HepG2 (cell line): ENCODE results near the gene ISG20L2. TPM values are rescaled to one million over a fixed set of nuclear protein-coding genes. Genes with fewer than 3 reads are reported as not detected.

Experiments
- MATR3 ChIP-seq: sonication (generic); formaldehyde crosslinking; IDR thresholded peaks from 2 replicates; pipeline ENCODE4 v1.4.0; 2020; ENCODE audit warnings: missing genetic modification reagents
- NFE2L2 ChIP-seq: fragments of 150-350 bp; IDR thresholded peaks from 2 replicates; pipeline ENCODE4 v1.6.1; 2014; ENCODE audit warnings: low read length
- PAF1 ChIP-seq: IDR thresholded peaks from 2 replicates; pipeline ENCODE4 v1.6.1; 2016; ENCODE audit warnings: missing genetic modification reagents, missing compliant biosample characterization
- POLR2A ChIP-seq, 2 experiments: IDR thresholded peaks; 2 replicates each; pipeline ENCODE4 v1.6.1; 2011; ENCODE audit warnings: low read depth in 2 of 2, low read length in 2 of 2, mild to moderate bottlenecking in 1 of 2, moderate library complexity in 1 of 2; ENCODE audit not compliant: insufficient read depth in 1 of 2
- RBAK ChIP-seq: sonication (generic); formaldehyde crosslinking; IDR thresholded peaks from 2 replicates; pipeline ENCODE4 v1.5.1; 2020; ENCODE audit warnings: mild to moderate bottlenecking, missing genetic modification reagents
- SP4 ChIP-seq: sonication (generic); formaldehyde crosslinking; IDR thresholded peaks from 2 replicates; pipeline ENCODE4 v1.8.1; 2023; ENCODE audit warnings: mild to moderate bottlenecking, missing genetic modification reagents
- SRSF4 ChIP-seq: fragments of 200-400 bp; formaldehyde crosslinking; IDR thresholded peaks from one replicate; pipeline ENCODE4 v1.6.1; 2018; ENCODE audit warnings: mild to moderate bottlenecking, low read depth, low read length, moderate library complexity; ENCODE audit not compliant: poor library complexity, severe bottlenecking
- STAG1 ChIP-seq: sonication (generic); formaldehyde crosslinking; IDR thresholded peaks from 2 replicates; pipeline ENCODE4 v1.4.0; 2020; ENCODE audit warnings: missing genetic modification reagents
- TARDBP ChIP-seq: sonication (generic); formaldehyde crosslinking; IDR thresholded peaks from 2 replicates; pipeline ENCODE4 v1.8.0; 2022; ENCODE audit warnings: mild to moderate bottlenecking, missing genetic modification reagents
- TGIF2 ChIP-seq: IDR thresholded peaks from 2 replicates; pipeline ENCODE4 v1.6.1; 2016; ENCODE audit warnings: control low read depth, missing compliant biosample characterization
- ZBTB8A ChIP-seq: sonication (generic); formaldehyde crosslinking; IDR thresholded peaks from 2 replicates; pipeline ENCODE4 v1.4.0; 2020; ENCODE audit warnings: mild to moderate bottlenecking, low read depth, missing genetic modification reagents, borderline replicate concordance
- ZFP62 ChIP-seq: sonication (generic); formaldehyde crosslinking; IDR thresholded peaks from 2 replicates; pipeline ENCODE4 v1.4.0; 2020; ENCODE audit warnings: missing genetic modification reagents
- ZNF20 ChIP-seq: sonication (generic); formaldehyde crosslinking; IDR thresholded peaks from 2 replicates; pipeline ENCODE4 v1.4.0; 2020; ENCODE audit warnings: mild to moderate bottlenecking, moderate library complexity, missing genetic modification reagents
- ZNF34 ChIP-seq: sonication (generic); formaldehyde crosslinking; IDR thresholded peaks from 2 replicates; pipeline ENCODE4 v1.4.0; 2020; ENCODE audit warnings: mild to moderate bottlenecking, missing genetic modification reagents, borderline replicate concordance
- ZNF501 ChIP-seq: sonication (generic); formaldehyde crosslinking; IDR thresholded peaks from 2 replicates; pipeline ENCODE4 v1.5.1; 2020; ENCODE audit warnings: mild to moderate bottlenecking, moderate library complexity, missing genetic modification reagents
- ZNF652 ChIP-seq: IDR thresholded peaks from 2 replicates; pipeline ENCODE4 v1.6.1; 2016; ENCODE audit warnings: low read depth, borderline replicate concordance
- ZNF713 ChIP-seq: sonication (generic); formaldehyde crosslinking; IDR thresholded peaks from 2 replicates; pipeline ENCODE4 v1.4.0; 2020; ENCODE audit warnings: mild to moderate bottlenecking, missing genetic modification reagents
- ZNF792 ChIP-seq: IDR thresholded peaks from 2 replicates; pipeline ENCODE4 v1.6.1; 2016
- ZNF816 ChIP-seq: sonication (generic); formaldehyde crosslinking; IDR thresholded peaks from 2 replicates; pipeline ENCODE4 v1.8.0; 2022; ENCODE audit warnings: missing genetic modification reagents, mild to moderate bottlenecking, borderline replicate concordance
- polyA plus RNA-seq, 8 experiments: library from polyadenylated mRNA; depleted of rRNA in 3 of 8; stranded (reverse) in 7 of 8; unstranded in 1 of 8; fragments of >200 nt; fragmentation: Illumina TruSeq in 4 of 8; extraction: Trizol in 4 of 8; gene quantifications; 2 replicates each; pipeline versions ENCODE4 v1.2.1 to v1.2.3, GENCODE V29; 2011 to 2016; ENCODE audit warnings: low read depth in 4 of 8, missing spikeins in 1 of 8, mixed read lengths in 1 of 8; ENCODE audit not compliant: insufficient read depth in 1 of 8
- total RNA-seq, 5 experiments: library from RNA; depleted of rRNA; stranded (reverse); fragments of >200 nt; fragmentation: Illumina TruSeq; extraction: Trizol; gene quantifications; 2 replicates each; pipeline ENCODE4 v1.2.3, GENCODE V29; 2016; ENCODE audit warnings: low read depth in 1 of 5
- TF ChIP-seq, protein P1 (sequence below): sonication (generic); formaldehyde crosslinking; IDR thresholded peaks from 2 replicates; pipeline ENCODE4 v1.5.0; 2020; ENCODE audit warnings: missing genetic modification reagents
- TF ChIP-seq, protein P2 (sequence below): IDR thresholded peaks from 2 replicates; pipeline ENCODE4 v1.6.1; 2016; ENCODE audit warnings: low read depth, borderline replicate concordance
- TF ChIP-seq, protein P3 (sequence below): sonication (generic); formaldehyde crosslinking; IDR thresholded peaks from 2 replicates; pipeline ENCODE4 v1.8.0; 2022; ENCODE audit warnings: mild to moderate bottlenecking, missing genetic modification reagents
- TF ChIP-seq, protein P4 (sequence below): sonication (generic); formaldehyde crosslinking; IDR thresholded peaks from 2 replicates; pipeline ENCODE4 v1.5.0; 2020; ENCODE audit warnings: missing genetic modification reagents

The ISG20L2 gene
- total and polyA plus RNA-seq, 2 of the 13 experiments (the other 11 are each of a cell fraction or from before 2014, with no cell fraction given): 19.8 to 21.3 TPM

DNA sequence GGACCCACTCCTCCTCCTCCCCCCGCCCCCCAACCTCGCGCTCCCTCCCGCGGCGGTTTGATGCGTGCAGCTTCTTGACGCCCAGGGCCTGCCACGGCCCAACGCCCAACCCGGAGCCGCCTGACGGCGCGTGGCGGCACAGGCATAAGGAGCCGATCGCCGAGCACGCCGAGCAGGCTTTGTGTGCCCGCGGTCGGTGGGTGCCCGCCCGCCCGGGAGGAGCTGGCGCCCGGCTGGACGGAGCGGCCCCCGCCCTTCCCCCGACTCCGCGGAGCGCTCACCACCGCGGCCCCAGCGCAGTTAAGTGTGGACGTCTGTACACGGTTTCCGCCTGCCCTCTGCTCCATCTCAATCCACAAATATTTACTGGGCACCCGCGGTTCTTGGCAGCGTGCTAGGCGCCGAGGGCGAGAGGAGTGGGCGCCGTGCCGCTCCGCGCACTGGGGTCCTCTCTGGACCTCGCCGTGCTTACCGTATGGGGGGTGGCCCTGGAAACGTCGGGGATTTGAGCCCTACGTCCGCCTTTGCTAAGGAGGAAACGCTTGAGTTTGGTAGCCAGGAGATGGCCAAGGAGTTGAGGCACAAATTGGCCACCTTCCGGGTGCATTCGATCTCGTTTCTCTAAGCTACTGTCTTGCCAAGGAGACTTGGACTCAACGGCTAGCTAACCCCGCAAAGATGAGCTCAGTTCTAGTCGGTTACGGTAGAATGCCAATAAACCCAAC, 23.4 kb upstream of the ISG20L2 start (continued):
- TF ChIP-seq, protein P1, sequence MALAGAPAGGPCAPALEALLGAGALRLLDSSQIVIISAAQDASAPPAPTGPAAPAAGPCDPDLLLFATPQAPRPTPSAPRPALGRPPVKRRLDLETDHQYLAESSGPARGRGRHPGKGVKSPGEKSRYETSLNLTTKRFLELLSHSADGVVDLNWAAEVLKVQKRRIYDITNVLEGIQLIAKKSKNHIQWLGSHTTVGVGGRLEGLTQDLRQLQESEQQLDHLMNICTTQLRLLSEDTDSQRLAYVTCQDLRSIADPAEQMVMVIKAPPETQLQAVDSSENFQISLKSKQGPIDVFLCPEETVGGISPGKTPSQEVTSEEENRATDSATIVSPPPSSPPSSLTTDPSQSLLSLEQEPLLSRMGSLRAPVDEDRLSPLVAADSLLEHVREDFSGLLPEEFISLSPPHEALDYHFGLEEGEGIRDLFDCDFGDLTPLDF (CRISPR knock-in tag): peak; percentile 69; the same call in 1 of the 2 replicates
- TF ChIP-seq ZBTB8A (CRISPR knock-in tag) (peak; percentile 73; the same call in 1 of the 2 replicates), ZNF652 (CRISPR knock-in tag) (no peak), SRSF4 (no peak), ZNF34 (CRISPR knock-in tag) (0 out of 2 replicates have a peak, but pooled peaks have one; percentile 57), PAF1 (no peak), SP4 (CRISPR knock-in tag) (peak; percentile 84), ZNF20 (CRISPR knock-in tag) (no peak; the same call in 1 of the 2 replicates), ZNF713 (CRISPR knock-in tag) (0 out of 2 replicates have a peak, but pooled peaks have one; percentile 74), ZNF816 (CRISPR knock-in tag) (peak; percentile 36; the same call in 1 of the 2 replicates), NFE2L2 (no peak), TARDBP (peak; percentile 73; the same call in 1 of the 2 replicates), MATR3 (CRISPR knock-in tag) (no peak), STAG1 (CRISPR knock-in tag) (no peak), POLR2A (IDR thresholded peaks at IDR 0.05; ENCODE audit: insufficient read depth in 1 of 2, low read depth in 2 of 2, low read length in 2 of 2) (peak in 1 of 2 experiments; percentile 67; a peak in 2 of 4 replicates), TGIF2 (CRISPR knock-in tag) (0 out of 2 replicates have a peak, but pooled peaks have one; percentile 24), ZNF792 (peak; percentile 51; the same call in 1 of the 2 replicates), RBAK (no peak), ZFP62 (CRISPR knock-in tag) (no peak), ZNF501 (CRISPR knock-in tag) (peak; percentile 83)
- TF ChIP-seq, protein P2, sequence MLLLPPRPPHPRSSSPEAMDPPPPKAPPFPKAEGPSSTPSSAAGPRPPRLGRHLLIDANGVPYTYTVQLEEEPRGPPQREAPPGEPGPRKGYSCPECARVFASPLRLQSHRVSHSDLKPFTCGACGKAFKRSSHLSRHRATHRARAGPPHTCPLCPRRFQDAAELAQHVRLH (CRISPR knock-in tag): peak; percentile 81; the same call in 1 of the 2 replicates
- TF ChIP-seq, protein P3, sequence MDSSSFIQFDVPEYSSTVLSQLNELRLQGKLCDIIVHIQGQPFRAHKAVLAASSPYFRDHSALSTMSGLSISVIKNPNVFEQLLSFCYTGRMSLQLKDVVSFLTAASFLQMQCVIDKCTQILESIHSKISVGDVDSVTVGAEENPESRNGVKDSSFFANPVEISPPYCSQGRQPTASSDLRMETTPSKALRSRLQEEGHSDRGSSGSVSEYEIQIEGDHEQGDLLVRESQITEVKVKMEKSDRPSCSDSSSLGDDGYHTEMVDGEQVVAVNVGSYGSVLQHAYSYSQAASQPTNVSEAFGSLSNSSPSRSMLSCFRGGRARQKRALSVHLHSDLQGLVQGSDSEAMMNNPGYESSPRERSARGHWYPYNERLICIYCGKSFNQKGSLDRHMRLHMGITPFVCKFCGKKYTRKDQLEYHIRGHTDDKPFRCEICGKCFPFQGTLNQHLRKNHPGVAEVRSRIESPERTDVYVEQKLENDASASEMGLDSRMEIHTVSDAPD (CRISPR knock-in tag): 0 out of 2 replicates have a peak, but pooled peaks have one; percentile 34
- TF ChIP-seq, protein P4, sequence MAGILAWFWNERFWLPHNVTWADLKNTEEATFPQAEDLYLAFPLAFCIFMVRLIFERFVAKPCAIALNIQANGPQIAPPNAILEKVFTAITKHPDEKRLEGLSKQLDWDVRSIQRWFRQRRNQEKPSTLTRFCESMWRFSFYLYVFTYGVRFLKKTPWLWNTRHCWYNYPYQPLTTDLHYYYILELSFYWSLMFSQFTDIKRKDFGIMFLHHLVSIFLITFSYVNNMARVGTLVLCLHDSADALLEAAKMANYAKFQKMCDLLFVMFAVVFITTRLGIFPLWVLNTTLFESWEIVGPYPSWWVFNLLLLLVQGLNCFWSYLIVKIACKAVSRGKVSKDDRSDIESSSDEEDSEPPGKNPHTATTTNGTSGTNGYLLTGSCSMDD (CRISPR knock-in tag): no peak
